NCI-H345 treated with DMSO at 0.1 percent for 48 hours (cell line): ENCODE data around the gene UBE2E1.

Experiments
- DNase-seq: peaks from one replicate; lab custom pipeline; 2025; ENCODE audit not compliant: unreplicated experiment; lab: John Stamatoyannopoulos, UW

UBE2E1 gene

GRCh38 chr3:23793528-23794134 is 12.1 kb upstream of the UBE2E1 start:
- DNase-seq = no peak

- DNase-seq = no peak
These were observed 10.7 kb upstream of the UBE2E1 start for GRCh38 chr3:23795096-23795495.

- DNase-seq = no peak
These were observed 9.2 kb upstream of the UBE2E1 start for GRCh38 chr3:23796518-23796917.

GRCh38 chr3:23797491-23797890 is 8.3 kb upstream of the UBE2E1 start:
- DNase-seq = no peak

GRCh38 chr3:23798456-23798855 is 7.3 kb upstream of the UBE2E1 start:
- DNase-seq = no peak

- DNase-seq = no peak
These were observed 6.9 kb upstream of the UBE2E1 start for GRCh38 chr3:23798876-23799275.

- no peak for DNase-seq
These were observed 5.0 kb upstream of the UBE2E1 start for GRCh38 chr3:23800731-23801130.

- DNase-seq = no peak
These were observed 1.1 kb upstream of the UBE2E1 start for GRCh38 chr3:23804441-23805209.

GRCh38 chr3:23805210-23805632 is 534 bp upstream of the UBE2E1 start:
- DNase-seq = no peak

GRCh38 chr3:23806534-23807423 is 1.0 kb downstream of the UBE2E1 start:
- DNase-seq = no peak

GRCh38 chr3:23807424-23808015 is 1.8 kb downstream of the UBE2E1 start:
- DNase-seq = no peak

- no peak for DNase-seq
These were observed 2.8 kb downstream of the UBE2E1 start for GRCh38 chr3:23808525-23808924.

- DNase-seq = no peak
These were observed 3.5 kb downstream of the UBE2E1 start for GRCh38 chr3:23809294-23809693.

GRCh38 chr3:23809840-23810342 is 4.1 kb downstream of the UBE2E1 start:
- no peak for DNase-seq

GRCh38 chr3:23810343-23811184 is 4.8 kb downstream of the UBE2E1 start:
- no peak for DNase-seq

GRCh38 chr3:23811185-23811527 is 5.4 kb downstream of the UBE2E1 start:
- DNase-seq = no peak

- no peak for DNase-seq
These were observed 6.2 kb downstream of the UBE2E1 start for GRCh38 chr3:23811919-23812318.

GRCh38 chr3:23815879-23816278 is 10.1 kb downstream of the UBE2E1 start:
- no peak for DNase-seq

- DNase-seq = no peak
These were observed 11.0 kb downstream of the UBE2E1 start for GRCh38 chr3:23816721-23817120.

GRCh38 chr3:23817508-23818223 is 11.9 kb downstream of the UBE2E1 start:
- no peak for DNase-seq
